NCI-H2196 treated with DMSO at 0.1 percent for 48 hours (cell line): Measurements from ENCODE around the gene TBX1.

Experiments
- DNase-seq: peaks from one replicate; lab custom pipeline; 2025; ENCODE audit not compliant: unreplicated experiment; lab: John Stamatoyannopoulos, UW

The TBX1 gene

GRCh38 chr22:19809741-19810140, 49.2 kb downstream of the TBX1 start:
- no peak for DNase-seq

DNA sequence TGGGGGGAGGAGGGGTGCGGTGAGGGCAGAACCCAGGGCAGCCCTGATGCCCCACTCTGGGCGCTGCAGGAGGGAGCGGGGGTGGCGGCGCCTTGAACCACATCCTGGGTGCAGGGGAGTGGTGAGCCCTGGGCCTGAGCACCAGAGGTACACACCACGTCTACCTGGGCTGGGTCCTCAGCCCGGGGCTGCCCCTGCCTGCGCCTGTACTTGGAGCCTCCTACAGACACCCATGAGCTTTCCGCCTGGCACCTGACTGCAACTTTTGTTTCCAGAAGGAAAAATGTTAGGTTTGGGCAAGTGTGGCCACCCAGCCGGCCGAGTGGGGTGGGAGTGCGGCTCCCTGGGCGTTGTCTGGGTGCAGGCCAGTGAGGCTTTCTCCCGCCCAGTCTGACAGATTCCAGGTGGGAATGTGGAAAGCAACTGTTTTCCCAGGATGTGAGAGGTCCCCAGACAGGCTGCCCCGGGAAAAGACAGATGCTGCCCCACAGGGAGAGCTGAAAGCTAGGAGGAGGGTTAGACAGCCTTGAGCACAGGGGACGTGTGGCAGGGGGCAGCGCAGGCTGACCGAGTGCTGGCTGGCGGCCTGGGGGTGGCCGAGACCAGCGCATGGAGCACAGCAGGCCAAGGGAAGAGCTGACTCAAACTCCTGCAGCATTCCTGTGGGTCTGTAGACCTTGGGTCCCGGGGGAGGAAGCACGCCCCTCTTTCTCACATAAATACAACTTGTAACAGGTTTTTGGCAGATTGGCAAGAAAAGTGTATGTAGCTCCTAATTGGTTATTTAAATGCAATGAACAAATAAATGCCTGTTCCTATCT, 50.0 kb downstream of the TBX1 start:
- DNase-seq: no peak

DNA sequence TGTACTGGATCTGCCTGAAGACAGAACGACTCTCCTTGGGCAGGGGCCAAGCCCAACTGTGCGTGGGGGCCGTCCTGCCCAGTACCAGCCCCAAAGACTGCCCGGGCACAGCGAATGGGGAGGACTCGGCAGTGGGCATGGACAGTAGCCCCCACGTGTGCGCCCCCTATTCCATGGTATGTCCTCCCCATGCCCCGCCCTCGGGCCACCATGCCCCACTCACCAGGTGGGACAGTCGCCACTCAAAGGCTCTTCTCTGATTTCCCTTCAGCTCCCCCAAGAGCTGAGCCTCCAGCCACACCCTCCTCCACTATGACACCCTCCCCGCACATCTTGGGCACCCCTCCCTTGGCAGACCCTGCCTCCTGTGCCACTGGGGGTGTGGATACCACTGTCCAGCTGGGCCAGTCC, 50.6 kb downstream of the TBX1 start:
- no peak for DNase-seq

GRCh38 chr22:19811811-19812771, 51.5 kb downstream of the TBX1 start:
- DNase-seq: no peak

GRCh38 chr22:19812910-19813309, 52.3 kb downstream of the TBX1 start:
- no peak for DNase-seq

GRCh38 chr22:19814428-19814827, 53.9 kb downstream of the TBX1 start:
- DNase-seq: no peak

GRCh38 chr22:19815093-19815822, 54.7 kb downstream of the TBX1 start:
- DNase-seq: no peak

DNA sequence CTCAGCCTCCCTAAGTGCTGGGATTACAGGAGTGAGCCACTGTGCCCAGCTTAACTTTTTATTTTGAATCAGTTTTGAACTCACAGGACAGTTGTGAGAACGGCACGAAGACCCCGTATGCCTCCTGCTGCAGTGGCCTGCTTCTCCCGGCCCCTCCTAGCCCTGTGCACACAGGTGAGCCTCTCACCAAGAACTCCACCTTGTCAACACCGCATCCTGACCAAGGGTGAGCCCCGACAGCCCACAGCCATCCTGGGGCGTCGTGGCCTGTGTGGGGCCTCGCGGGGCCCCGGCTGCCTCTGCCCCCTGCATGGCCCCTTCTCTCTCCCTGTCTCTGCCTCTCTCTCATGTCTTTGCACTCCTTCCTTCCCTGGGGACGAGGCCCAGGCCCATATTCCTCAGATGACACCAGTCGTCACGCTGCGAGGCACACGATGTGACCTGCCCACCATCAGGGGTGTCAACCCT, 55.3 kb downstream of the TBX1 start:
- no peak for DNase-seq

GRCh38 chr22:19816372-19817119, 56.0 kb downstream of the TBX1 start:
- DNase-seq: no peak
